ENCODE measurements around the gene NFYC. TPM values are rescaled to one million over a fixed set of nuclear protein-coding genes. Genes with fewer than 3 reads are reported as not detected.
A peak's percentile ranks its signal among the peaks of the same experiment; 100 is the strongest.

Gene NFYC
- total RNA-seq, 4 donors from 2014 or later, result 45.3 to 58.6 (median 57.4) TPM

DNA sequence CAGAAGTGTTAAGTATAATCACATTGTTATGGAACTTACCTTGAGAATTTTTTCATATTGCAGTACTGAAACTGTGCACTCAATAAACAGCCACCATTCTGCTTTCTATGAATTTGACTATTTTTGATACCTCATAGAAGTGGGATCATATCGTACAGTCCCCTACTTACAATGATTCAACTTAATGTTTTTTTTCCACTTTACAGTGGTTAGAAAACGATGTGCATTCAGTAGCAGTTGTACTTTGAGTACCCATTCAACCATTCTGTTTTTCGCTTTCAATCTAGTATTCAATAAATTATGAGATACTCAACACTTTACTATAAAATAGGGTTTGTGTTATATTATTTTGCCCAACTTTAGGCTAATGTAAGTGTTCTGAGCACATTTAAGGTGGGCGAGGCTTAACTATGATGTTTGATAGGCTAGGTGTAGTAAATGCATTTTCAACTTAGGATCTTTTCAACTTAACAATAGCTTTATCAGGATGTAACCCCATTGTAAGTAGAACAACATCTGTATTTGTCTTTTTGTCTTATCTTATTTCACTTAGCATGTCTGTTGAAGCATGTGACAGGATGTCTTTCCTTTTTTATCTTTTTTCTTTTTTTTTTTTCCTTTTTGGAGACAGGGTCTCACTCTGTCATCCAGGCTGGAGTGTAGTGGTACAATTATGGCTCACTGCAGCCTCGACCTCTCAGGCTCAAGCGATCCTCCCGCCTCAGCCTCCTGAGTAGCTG, 49.7 kb downstream of the NFYC start:
- TF ChIP-seq CTCF (IDR thresholded peaks at IDR 0.05 in 4 of 5, conservative IDR thresholded peaks at IDR 0.05 in 1 of 5), result no peak
- TF ChIP-seq POLR2A (IDR thresholded peaks at IDR 0.05), result no peak
- Histone ChIP-seq H3K27ac (peak overlapping the region in 3 of 4 donors; percentile 60 to 68 (median 65)), H3K9me3 (no peaks in the 10 kb centered on the region), H3K36me3 (peaks cover 0 to 12% of the 10 kb centered on the region in 2 donors), H3K27me3 (no peaks in the 10 kb centered on the region), H3K4me1 (peaks cover 43 to 64% of the 10 kb centered on the region in 2 donors), H3K4me3 (no peak overlapping the region)
- intact Hi-C loops (cut with DNase I; ENCODE audit: low total_unique reads) (no loop called here), in situ Hi-C loops (cut with MboI; ENCODE audit: low sequenced_read_pairs in 4 of 4) (no loop called here)
- DNase-seq (no peak), ATAC-seq (no peak)

DNA sequence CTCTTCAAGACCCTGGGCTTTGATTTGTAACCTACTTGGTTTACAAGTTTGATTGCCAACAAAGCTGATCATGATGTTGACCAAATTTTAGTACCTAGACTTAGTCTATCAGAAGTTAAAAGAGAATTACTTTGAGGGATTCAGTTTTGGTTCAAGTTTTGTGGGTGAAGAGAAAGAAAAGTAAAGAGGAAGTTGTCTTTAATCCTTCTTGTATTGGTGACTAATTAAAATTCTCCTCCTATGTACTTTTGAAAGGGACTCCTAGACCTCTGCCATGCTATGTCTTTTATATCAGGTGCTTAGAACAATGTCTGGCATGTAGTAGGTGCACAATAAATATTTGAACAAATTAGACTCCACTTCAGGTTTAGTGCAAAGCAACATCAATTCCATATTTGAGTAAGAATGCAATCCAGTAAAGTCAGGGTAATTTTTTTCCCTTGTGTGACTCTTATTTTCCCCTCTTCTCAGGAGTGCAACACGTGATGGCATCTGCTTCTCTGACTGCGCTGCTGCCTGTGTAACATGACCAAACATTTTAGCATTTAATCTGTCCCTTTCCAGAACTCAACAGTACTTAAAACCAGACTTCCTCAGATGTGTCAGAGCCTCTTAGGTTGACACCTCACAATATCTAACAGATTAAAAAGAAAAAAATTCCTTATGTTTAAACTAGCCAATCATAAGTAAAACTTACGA, 51.0 kb downstream of the NFYC start:
- in situ Hi-C loops (cut with MboI; ENCODE audit: low sequenced_read_pairs in 4 of 4) (no loop called here), intact Hi-C loops (cut with DNase I; ENCODE audit: low total_unique reads) (no loop called here)
- Histone ChIP-seq H3K27me3 (no peaks in the 10 kb centered on the region), H3K4me1 (peaks cover 38 to 55% of the 10 kb centered on the region in 2 donors), H3K9me3 (no peaks in the 10 kb centered on the region), H3K27ac (peak overlapping the region; percentile 19 to 60 (median 48)), H3K36me3 (peaks cover 0 to 12% of the 10 kb centered on the region in 2 donors), H3K4me3 (no peak overlapping the region)
- DNase-seq (no peak), ATAC-seq (peak; percentile 28 to 32)
- no peak for TF ChIP-seq POLR2A (IDR thresholded peaks at IDR 0.05)

GRCh38 chr1:40743452-40743851, 51.9 kb downstream of the NFYC start:
- peaks cover 37 to 55% of the 10 kb centered on the region in 2 donors for H3K4me1 ChIP-seq
- intact Hi-C loops (cut with DNase I; ENCODE audit: low total_unique reads) (no loop called here), in situ Hi-C loops (cut with MboI; ENCODE audit: low sequenced_read_pairs in 4 of 4) (no loop called here)
- TF ChIP-seq POLR2A (IDR thresholded peaks at IDR 0.05) (no peak), CTCF (IDR thresholded peaks at IDR 0.05 in 4 of 5, conservative IDR thresholded peaks at IDR 0.05 in 1 of 5) (no peak)
- H3K27ac ChIP-seq, result peak overlapping the region; percentile 19 to 60 (median 48)
- peaks cover 0 to 14% of the 10 kb centered on the region in 2 donors for H3K36me3 ChIP-seq
- no peak overlapping the region for H3K4me3 ChIP-seq
- ATAC-seq, result no peak
- DNase-seq, result no peak
- no peaks in the 10 kb centered on the region for H3K27me3 ChIP-seq
- H3K9me3 ChIP-seq, result no peaks in the 10 kb centered on the region

DNA sequence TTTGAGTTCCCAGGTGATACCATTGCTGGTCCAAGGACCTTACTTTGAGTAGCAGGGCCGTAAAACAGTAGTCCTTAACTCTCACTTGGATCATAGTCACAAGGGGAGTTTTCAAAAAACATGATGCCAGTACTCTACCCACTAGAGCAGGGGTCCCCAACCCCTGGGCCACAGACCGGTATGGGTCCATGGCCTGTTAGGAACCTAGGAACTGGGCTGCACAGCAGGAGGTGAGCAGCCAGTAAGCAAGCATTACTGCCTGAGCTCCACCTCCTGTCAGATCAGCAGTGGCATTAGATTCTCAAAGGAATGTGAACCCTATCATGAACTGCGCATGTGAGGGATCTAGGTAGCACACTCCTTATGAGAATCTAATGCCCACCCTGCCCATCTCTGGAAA, 52.4 kb downstream of the NFYC start:
- TF ChIP-seq POLR2A (IDR thresholded peaks at IDR 0.05) (no peak), CTCF (IDR thresholded peaks at IDR 0.05 in 4 of 5, conservative IDR thresholded peaks at IDR 0.05 in 1 of 5) (no peak)
- intact Hi-C loops (cut with DNase I; ENCODE audit: low total_unique reads) (no loop called here), in situ Hi-C loops (cut with MboI; ENCODE audit: low sequenced_read_pairs in 4 of 4) (no loop called here)
- H3K4me3 ChIP-seq, result no peak overlapping the region
- H3K27me3 ChIP-seq, result no peaks in the 10 kb centered on the region
- H3K9me3 ChIP-seq, result no peaks in the 10 kb centered on the region
- H3K27ac ChIP-seq, result peak overlapping the region; percentile 19 to 60 (median 48)
- DNase-seq, result no peak
- ATAC-seq, result no peak
- peaks cover 40 to 57% of the 10 kb centered on the region in 2 donors for H3K4me1 ChIP-seq
- peaks cover 0 to 16% of the 10 kb centered on the region in 2 donors for H3K36me3 ChIP-seq

DNA sequence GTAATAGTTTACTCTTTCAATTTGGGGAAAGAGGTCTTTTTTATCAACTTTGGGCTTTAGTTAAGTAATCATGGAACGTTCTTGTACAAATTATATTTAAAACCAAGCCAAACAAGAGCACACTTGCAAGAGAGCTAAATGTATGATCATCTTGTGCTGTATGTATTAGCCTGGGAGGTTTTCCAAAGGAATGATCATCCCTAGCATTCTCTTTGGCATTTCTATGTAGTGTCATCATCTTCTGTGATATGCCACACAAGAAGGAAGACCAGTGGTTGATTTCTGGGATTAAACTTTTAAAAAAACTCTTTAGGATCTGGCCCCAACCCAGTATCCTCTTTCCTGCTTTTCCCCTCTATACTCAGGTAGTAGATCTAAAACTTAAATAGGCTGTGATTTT, 53.7 kb downstream of the NFYC start:
- no peak for TF ChIP-seq CTCF (IDR thresholded peaks at IDR 0.05 in 4 of 5, conservative IDR thresholded peaks at IDR 0.05 in 1 of 5)
- no peak for TF ChIP-seq POLR2A (IDR thresholded peaks at IDR 0.05)
- H3K9me3 ChIP-seq, result no peaks in the 10 kb centered on the region
- peak overlapping the region in 2 of 4 donors; percentile 19 to 27 for H3K27ac ChIP-seq
- no peak overlapping the region for H3K4me3 ChIP-seq
- peaks cover 0 to 8% of the 10 kb centered on the region in 2 donors for H3K36me3 ChIP-seq
- no peak for ATAC-seq
- intact Hi-C loops (cut with DNase I; ENCODE audit: low total_unique reads), result no loop called here
- in situ Hi-C loops (cut with MboI; ENCODE audit: low sequenced_read_pairs in 4 of 4), result no loop called here
- no peaks in the 10 kb centered on the region for H3K27me3 ChIP-seq
- peaks cover 43 to 57% of the 10 kb centered on the region in 2 donors for H3K4me1 ChIP-seq
- no peak for DNase-seq
